Measurements from ENCODE around the gene FLNA.
A peak's percentile ranks its signal among the peaks of the same experiment; 100 is the strongest.
"Not testable (repeated sequence)": the region's sequence is repeated elsewhere in the genome, so short reads cannot be mapped to it uniquely, and the experiment has no call there.

Gene FLNA

DNA sequence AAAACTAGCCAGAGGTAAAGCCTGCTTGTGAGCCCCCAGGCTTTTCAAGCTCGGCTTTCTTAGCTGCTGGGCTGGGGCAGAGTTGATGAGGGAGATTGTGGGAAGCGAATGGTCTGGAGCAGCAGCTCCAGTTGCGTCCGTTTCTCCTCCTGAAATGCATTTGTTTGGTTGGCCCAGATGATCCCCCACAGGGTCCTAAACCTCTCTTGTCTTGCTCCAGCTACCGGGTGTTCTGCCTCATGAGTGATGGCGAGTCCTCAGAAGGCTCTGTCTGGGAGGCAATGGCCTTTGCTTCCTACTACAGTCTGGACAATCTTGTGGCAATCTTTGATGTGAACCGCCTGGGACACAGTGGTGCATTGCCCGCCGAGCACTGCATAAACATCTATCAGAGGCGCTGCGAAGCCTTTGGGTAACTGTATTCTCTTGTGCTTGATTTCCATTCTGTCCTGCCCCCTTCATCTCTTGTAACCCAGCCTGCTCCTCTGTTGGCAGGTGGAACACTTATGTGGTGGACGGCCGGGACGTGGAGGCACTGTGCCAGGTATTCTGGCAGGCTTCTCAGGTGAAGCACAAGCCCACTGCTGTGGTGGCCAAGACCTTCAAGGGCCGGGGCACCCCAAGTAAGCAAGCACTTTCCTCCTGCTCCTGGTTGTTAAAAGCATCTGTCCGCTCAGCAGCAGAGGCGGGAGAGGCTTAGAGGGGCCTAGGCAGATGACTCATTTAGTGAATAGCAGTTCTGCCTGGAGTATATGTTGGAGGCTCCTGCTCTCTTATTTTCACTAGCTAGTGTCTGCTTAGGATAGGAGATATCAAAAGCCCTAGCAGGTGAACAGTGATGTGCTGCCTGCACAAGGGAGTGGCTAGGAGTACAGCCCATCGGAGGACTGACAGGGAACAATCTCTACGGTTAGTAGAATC is 63.6 kb downstream of the FLNA start:
- H3K27me3 Mint-ChIP-seq, result peaks cover 25% of the 10 kb centered on the region
- DNase-seq, result no peak
- no peak overlapping the region for H3K4me3 Mint-ChIP-seq
- peaks cover 64% of the 10 kb centered on the region for H3K4me1 Mint-ChIP-seq (ENCODE audit: low read depth)
- no peaks in the 10 kb centered on the region for H3K36me3 Mint-ChIP-seq (ENCODE audit: low read depth)
- no peak overlapping the region for H3K27ac Mint-ChIP-seq
- H3K9me3 Mint-ChIP-seq, result no peaks in the 10 kb centered on the region

DNA sequence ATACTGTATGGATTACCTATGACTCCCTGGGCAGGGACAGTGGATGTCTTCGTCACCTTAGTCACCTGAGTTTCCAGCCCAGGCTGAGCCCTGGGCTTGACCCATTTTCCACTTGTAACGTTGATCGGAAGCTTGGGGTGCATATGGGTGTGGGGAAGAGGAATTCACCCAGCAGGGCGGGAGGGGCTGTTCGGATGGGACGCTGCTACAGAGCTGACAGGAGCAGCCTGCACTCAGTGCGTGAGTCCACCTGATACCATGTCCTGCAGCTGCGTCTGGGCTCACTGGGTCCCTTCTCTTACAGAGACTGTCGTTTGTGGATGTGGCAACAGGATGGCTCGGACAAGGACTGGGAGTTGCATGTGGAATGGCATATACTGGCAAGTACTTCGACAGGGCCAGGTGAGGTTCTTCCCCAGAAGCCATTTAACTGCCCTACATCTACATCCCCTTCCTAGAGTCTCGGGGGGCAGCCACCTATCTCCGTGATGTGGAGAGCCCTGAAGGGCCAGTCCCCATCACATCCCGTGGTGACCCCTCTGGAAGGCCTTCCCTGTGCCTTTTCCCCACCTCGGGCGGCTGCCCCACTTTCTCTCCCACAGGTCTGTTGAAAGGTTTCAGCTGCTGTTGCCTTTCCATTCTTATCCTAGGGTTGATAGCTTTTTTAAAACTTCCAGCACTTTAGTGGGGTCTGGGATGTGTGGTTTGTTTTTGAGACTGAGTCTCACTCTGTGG is 65.2 kb downstream of the FLNA start:
- peaks cover 55% of the 10 kb centered on the region for H3K4me1 Mint-ChIP-seq (ENCODE audit: low read depth)
- H3K4me3 Mint-ChIP-seq, result no peak overlapping the region
- H3K9me3 Mint-ChIP-seq, result no peaks in the 10 kb centered on the region
- peaks cover 34% of the 10 kb centered on the region for H3K27me3 Mint-ChIP-seq
- no peak overlapping the region for H3K27ac Mint-ChIP-seq
- no peak for DNase-seq
- H3K36me3 Mint-ChIP-seq (ENCODE audit: low read depth), result no peaks in the 10 kb centered on the region

DNA sequence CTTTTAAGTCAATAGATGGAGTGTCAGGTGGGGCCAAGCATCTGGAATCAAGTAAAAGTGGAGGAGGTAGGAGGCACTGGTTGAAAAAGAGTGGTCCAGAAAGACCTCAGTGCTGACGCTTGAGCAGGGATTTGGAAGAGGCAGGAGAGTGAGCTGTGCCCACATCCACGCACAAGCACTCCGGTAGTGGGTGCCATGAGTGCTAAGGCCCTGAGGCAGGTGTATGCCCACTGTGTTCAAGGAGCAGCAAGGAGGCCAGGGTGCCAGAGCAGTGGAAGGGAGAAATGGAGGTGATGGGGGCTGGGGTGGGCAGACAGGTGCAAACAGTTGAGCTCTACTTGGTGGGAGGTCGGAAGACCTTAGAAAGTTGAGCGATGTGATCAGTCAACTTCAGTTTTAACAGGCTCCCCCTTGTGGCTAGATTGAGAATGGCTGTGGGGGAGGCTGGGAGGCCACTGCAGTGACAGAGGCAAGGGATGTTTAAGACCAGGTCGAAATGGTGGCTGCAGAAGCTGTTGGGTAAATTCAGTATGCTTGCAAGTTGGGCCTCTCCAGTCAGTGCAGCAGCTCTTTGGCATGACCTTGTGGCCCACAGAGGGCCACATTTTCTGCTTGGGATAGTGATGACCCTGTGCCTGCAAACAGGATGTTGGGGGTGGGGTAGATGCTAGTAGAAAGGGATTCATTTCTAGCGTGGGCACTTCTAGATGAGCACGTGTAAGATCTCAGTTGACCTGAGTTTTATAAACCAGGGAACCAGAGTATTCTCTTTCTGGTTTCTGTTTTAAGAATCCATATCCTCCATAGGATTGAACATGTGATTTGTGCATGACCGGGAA is 66.1 kb downstream of the FLNA start:
- H3K27ac Mint-ChIP-seq, result peak overlapping the region; percentile 53
- peaks cover 46% of the 10 kb centered on the region for H3K4me1 Mint-ChIP-seq (ENCODE audit: low read depth)
- H3K27me3 Mint-ChIP-seq, result peaks cover 37% of the 10 kb centered on the region
- no peaks in the 10 kb centered on the region for H3K9me3 Mint-ChIP-seq
- no peaks in the 10 kb centered on the region for H3K36me3 Mint-ChIP-seq (ENCODE audit: low read depth)
- H3K4me3 Mint-ChIP-seq, result no peak overlapping the region
- peak; percentile 85 for DNase-seq

DNA sequence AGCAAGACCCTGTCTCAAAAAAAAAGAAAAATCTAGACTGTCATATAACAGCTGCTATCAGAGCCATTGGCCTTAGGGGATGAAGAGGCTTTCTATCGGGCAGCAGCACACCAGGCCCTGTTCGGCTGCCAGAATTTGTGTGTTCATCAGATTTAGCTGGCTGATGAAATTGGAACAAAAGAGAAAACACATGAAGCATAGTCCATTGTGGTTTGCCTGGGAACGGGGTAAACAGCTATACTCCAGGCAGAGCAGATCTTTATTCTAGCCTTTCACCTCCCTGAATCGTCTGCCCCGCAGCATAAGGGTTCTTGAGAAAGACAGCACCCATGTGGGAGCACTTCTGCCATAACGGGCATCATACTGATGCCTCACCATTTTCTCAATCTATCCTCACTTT is 67.2 kb downstream of the FLNA start:
- Mint-ChIP-seq H3K27ac (no peak overlapping the region), H3K36me3 (ENCODE audit: low read depth) (no peaks in the 10 kb centered on the region), H3K27me3 (peaks cover 38% of the 10 kb centered on the region), H3K9me3 (no peaks in the 10 kb centered on the region), H3K4me3 (no peak overlapping the region), H3K4me1 (ENCODE audit: low read depth) (peaks cover 35% of the 10 kb centered on the region)
- no peak for DNase-seq

DNA sequence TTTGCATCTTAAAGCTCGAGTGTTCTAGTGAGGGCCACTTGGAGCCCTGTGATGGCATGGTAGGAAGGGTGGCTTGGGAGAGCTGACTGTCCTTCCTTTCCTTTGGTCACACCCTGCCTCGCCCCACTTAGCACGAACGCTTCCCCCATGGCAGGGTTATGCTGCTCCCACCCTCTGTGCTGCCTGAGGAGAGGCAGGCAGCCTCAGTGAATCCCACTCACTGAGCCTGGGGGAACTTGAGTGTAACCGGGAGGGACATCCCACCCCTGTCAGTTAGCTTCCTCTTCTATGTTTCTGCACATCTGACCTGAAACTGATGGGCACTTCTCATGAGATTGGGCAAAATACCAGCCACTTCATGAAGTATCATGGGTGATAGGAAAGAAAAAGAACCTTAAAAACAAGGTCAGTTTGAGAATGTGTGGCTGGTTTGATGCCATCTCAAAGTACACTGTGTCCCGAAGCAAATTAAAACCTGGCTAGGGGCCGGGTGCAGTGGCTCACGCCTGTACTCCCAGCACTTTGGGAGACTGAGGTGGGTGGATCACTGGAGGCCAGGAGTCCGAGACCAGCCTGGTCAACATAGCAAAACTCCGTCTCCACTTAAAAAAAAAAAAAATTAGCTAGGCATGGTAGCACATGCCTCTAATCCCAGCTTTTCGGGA is 68.8 kb downstream of the FLNA start:
- peaks cover 33% of the 10 kb centered on the region for H3K27me3 Mint-ChIP-seq
- H3K36me3 Mint-ChIP-seq (ENCODE audit: low read depth), result no peaks in the 10 kb centered on the region
- H3K27ac Mint-ChIP-seq, result no peak overlapping the region
- no peak for DNase-seq
- H3K4me1 Mint-ChIP-seq (ENCODE audit: low read depth), result peaks cover 20% of the 10 kb centered on the region
- H3K9me3 Mint-ChIP-seq, result no peaks in the 10 kb centered on the region
- no peak overlapping the region for H3K4me3 Mint-ChIP-seq

DNA sequence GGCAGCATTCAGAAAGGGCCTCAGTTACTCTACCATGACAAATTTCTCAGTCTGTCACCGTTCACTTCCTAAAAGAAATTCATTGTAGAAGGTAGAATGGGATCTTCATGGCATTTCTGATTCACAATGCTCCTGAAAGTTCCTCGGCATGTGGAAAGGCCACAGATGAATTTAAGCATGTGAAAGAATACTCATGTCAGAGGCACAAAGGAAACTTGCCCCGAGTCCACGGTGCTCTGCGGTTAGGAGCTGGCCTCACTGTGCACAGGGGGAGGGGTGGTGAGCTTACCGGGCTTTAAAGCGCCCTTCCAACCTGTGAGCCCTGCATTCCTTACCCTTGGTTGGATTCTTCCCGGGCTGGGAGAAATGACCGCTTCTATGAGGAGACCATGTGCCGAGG is 69.6 kb downstream of the FLNA start:
- DNase-seq, result no peak
- H3K36me3 Mint-ChIP-seq (ENCODE audit: low read depth), result no peaks in the 10 kb centered on the region
- H3K9me3 Mint-ChIP-seq, result no peaks in the 10 kb centered on the region
- H3K27me3 Mint-ChIP-seq, result peaks cover 37% of the 10 kb centered on the region
- peaks cover 18% of the 10 kb centered on the region for H3K4me1 Mint-ChIP-seq (ENCODE audit: low read depth)
- H3K4me3 Mint-ChIP-seq, result no peak overlapping the region
- H3K27ac Mint-ChIP-seq, result no peak overlapping the region

DNA sequence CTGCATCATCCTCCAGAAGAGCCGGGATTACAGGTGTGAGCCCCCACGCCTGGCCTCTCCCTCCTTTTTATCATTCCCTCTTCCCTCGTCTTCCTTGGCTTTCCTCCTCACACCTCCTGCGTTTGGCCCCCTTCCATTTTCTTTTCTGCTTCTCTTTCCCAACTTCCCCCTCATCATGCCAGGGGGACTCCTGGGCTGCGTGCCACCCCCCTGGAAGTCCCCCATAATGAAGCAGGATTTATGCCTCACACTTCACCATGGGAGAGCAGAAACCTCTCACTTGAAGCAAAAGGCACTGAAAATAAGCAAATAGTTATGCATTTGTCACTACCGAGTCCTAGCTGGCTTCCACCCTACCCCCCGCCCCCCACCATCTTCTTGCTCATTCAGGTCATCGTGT is 71.0 kb downstream of the FLNA start:
- DNase-seq, result no peak
- no peak overlapping the region for H3K4me3 Mint-ChIP-seq
- no peaks in the 10 kb centered on the region for H3K9me3 Mint-ChIP-seq
- H3K4me1 Mint-ChIP-seq (ENCODE audit: low read depth), result peaks cover 11% of the 10 kb centered on the region
- H3K27me3 Mint-ChIP-seq, result peaks cover 31% of the 10 kb centered on the region
- H3K27ac Mint-ChIP-seq, result no peak overlapping the region
- no peaks in the 10 kb centered on the region for H3K36me3 Mint-ChIP-seq (ENCODE audit: low read depth)

DNA sequence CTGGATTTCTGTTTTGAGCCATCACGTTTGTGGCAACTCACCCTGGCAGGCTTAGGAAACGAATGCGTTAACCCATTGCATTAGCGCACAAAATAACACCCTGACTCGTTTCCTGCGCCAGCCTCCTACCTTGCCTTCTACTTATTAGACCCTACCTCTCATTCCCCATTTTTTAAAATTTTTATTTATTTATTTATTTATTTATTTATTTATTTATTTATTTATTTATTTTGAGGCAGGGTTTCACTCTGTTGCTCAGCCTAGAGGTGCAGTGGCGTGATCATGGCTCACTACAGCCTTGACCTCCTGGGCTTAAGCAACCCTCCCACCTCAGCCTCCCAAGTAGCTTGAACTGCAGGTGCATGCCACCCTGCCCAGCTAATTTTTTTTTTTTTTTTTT is 71.4 kb downstream of the FLNA start:
- H3K4me1 Mint-ChIP-seq (ENCODE audit: low read depth); H3K36me3 Mint-ChIP-seq (ENCODE audit: low read depth); H3K9me3 Mint-ChIP-seq; DNase-seq; H3K27ac Mint-ChIP-seq; H3K4me3 Mint-ChIP-seq: not testable (repeated sequence)
- peaks cover 29% of the 10 kb centered on the region for H3K27me3 Mint-ChIP-seq

DNA sequence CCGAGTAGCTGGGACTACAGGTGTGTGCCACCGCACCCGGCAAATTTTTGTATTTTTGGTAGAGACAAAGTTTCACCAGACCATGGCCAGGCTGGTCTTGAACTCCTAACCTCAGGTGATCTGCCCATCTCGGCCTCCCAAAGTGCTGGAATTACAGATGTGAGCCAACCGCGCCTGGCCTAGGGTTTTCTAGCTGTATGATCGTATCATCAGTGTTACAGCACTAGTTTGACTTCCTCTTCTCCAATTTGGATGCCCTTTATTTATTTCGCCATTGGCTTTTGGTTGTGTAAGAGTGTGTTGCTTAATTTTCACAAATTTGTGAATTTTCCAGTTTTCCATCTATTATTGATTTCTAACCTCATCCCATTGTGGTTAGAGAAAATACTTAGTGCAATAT is 73.6 kb downstream of the FLNA start:
- peaks cover 25% of the 10 kb centered on the region for H3K27me3 Mint-ChIP-seq
- H3K4me1 Mint-ChIP-seq (ENCODE audit: low read depth), result no peaks in the 10 kb centered on the region
- H3K27ac Mint-ChIP-seq, result no peak overlapping the region
- DNase-seq, result no peak
- no peak overlapping the region for H3K4me3 Mint-ChIP-seq
- H3K9me3 Mint-ChIP-seq, result peaks cover 2% of the 10 kb centered on the region
- H3K36me3 Mint-ChIP-seq (ENCODE audit: low read depth), result no peaks in the 10 kb centered on the region

Measured in activated T-cell treated with anti-CD3 and anti-CD28 coated beads, Interleukin-2, amount 50 U/mL, for 24 hours (primary cell).